ENCODE data around the gene SRGAP1. TPM values are rescaled to one million over a fixed set of nuclear protein-coding genes. Genes with fewer than 3 reads are reported as not detected.

The SRGAP1 gene
- total RNA-seq, 3 donors from 2014 or later: 12.2 to 23.9 (median 15.9) TPM

- Histone ChIP-seq H3K4me1 (ENCODE audit: low read depth) (peaks cover 28% of the 10 kb centered on the region), H3K9me3 (no peaks in the 10 kb centered on the region), H3K36me3 (ENCODE audit: low read depth) (no peaks in the 10 kb centered on the region), H3K4me3 (no peak overlapping the region)
- ATAC-seq (peak; percentile 67), DNase-seq (peak; percentile 38 to 60 (median 50))
- TF ChIP-seq CTCF (IDR thresholded peaks at IDR 0.05): no peak
- intact Hi-C loops (cut with DNase I, micrococcal nuclease): no loop called here
Observed at GRCh38 chr12:64082866-64083268, 238.4 kb downstream of the SRGAP1 start.

GRCh38 chr12:64083285-64084210, 239.0 kb downstream of the SRGAP1 start:
- peak; percentile 60 to 88 (median 62) for DNase-seq
- no peaks in the 10 kb centered on the region for H3K36me3 ChIP-seq (ENCODE audit: low read depth)
- no peak overlapping the region for H3K4me3 ChIP-seq
- intact Hi-C loops (cut with DNase I, micrococcal nuclease): no loop called here
- no peaks in the 10 kb centered on the region for H3K9me3 ChIP-seq
- peaks cover 29% of the 10 kb centered on the region for H3K4me1 ChIP-seq (ENCODE audit: low read depth)
- no peak for TF ChIP-seq CTCF (IDR thresholded peaks at IDR 0.05)
- peak; percentile 82 for ATAC-seq

GRCh38 chr12:64085154-64085553, 240.7 kb downstream of the SRGAP1 start:
- ATAC-seq: no peak
- no peaks in the 10 kb centered on the region for H3K9me3 ChIP-seq
- DNase-seq: no peak
- intact Hi-C loops (cut with DNase I, micrococcal nuclease): no loop called here
- no peaks in the 10 kb centered on the region for H3K36me3 ChIP-seq (ENCODE audit: low read depth)
- peaks cover 29% of the 10 kb centered on the region for H3K4me1 ChIP-seq (ENCODE audit: low read depth)
- no peak for TF ChIP-seq CTCF (IDR thresholded peaks at IDR 0.05)
- H3K4me3 ChIP-seq: no peak overlapping the region

- peaks cover 26% of the 10 kb centered on the region for H3K4me1 ChIP-seq (ENCODE audit: low read depth)
Observed at GRCh38 chr12:64085996-64086395, 241.5 kb downstream of the SRGAP1 start.

GRCh38 chr12:64086946-64087345, 242.4 kb downstream of the SRGAP1 start:
- DNase-seq (no peak), ATAC-seq (no peak)
- H3K36me3 ChIP-seq (ENCODE audit: low read depth): no peaks in the 10 kb centered on the region
- no peaks in the 10 kb centered on the region for H3K9me3 ChIP-seq
- H3K4me3 ChIP-seq: no peak overlapping the region
- peaks cover 21% of the 10 kb centered on the region for H3K4me1 ChIP-seq (ENCODE audit: low read depth)
- intact Hi-C loops (cut with DNase I, micrococcal nuclease): no loop called here
- TF ChIP-seq CTCF (IDR thresholded peaks at IDR 0.05): no peak

More at GRCh38 chr12:64085996-64086395, 241.5 kb downstream of the SRGAP1 start:
- no peak overlapping the region for H3K4me3 ChIP-seq
- no peaks in the 10 kb centered on the region for H3K36me3 ChIP-seq (ENCODE audit: low read depth)
- ATAC-seq (no peak), DNase-seq (no peak)
- intact Hi-C loops (cut with DNase I, micrococcal nuclease): no loop called here
- H3K9me3 ChIP-seq: no peaks in the 10 kb centered on the region
- no peak for TF ChIP-seq CTCF (IDR thresholded peaks at IDR 0.05)

Measured in mucosa of descending colon (tissue), 3 donors.